Hematopoietic multipotent progenitor cell (in vitro differentiated cells): ENCODE measurements around the gene DYNC2I2. TPM values are rescaled to one million over a fixed set of nuclear protein-coding genes. Genes with fewer than 3 reads are reported as not detected.
"Not testable (repeated sequence)": the region's sequence is repeated elsewhere in the genome, so short reads cannot be mapped to it uniquely, and the experiment has no call there.

Source experiments
- DNase-seq, 3 donors: peaks; one replicate each; pipeline ENCODE4 v3.0.0-alpha.2; 2011 to 2015; ENCODE audit warnings: low read depth in 2 of 3, low spot score in 2 of 3
- total RNA-seq: library from RNA; depleted of rRNA; stranded (reverse); fragments of >200 nt; gene quantifications from one replicate; pipeline ENCODE4 v1.2.3, GENCODE V29; 2012

DYNC2I2 gene
- total RNA-seq, 1 donor = 67.6 TPM

GRCh38 chr9:128687453-128687852, 30.8 kb upstream of the DYNC2I2 start:
- DNase-seq = no peak

GRCh38 chr9:128685636-128686489, 29.2 kb upstream of the DYNC2I2 start:
- peak in 2 of 3 donors; percentile 65 to 75 for DNase-seq

- peak in 2 of 3 donors; percentile 68 to 69 for DNase-seq
Measured at GRCh38 chr9:128684325-128685199, 27.9 kb upstream of the DYNC2I2 start.

- DNase-seq = no peak
Measured at GRCh38 chr9:128684065-128684324, 27.3 kb upstream of the DYNC2I2 start.

- peak in 2 of 3 donors; percentile 65 to 68 for DNase-seq
Measured at GRCh38 chr9:128683340-128684064, 26.9 kb upstream of the DYNC2I2 start.

- DNase-seq = no peak
Measured at GRCh38 chr9:128677794-128678193, 21.1 kb upstream of the DYNC2I2 start.

GRCh38 chr9:128675382-128675781, 18.7 kb upstream of the DYNC2I2 start:
- no peak for DNase-seq

- DNase-seq = no peak
Measured at GRCh38 chr9:128669786-128670185, 13.1 kb upstream of the DYNC2I2 start.

GRCh38 chr9:128666481-128666941, 9.9 kb upstream of the DYNC2I2 start:
- not testable (repeated sequence) for DNase-seq

GRCh38 chr9:128657796-128658195, 1.1 kb upstream of the DYNC2I2 start:
- DNase-seq = no peak

- DNase-seq = no peak
Measured at GRCh38 chr9:128657344-128657704, 677 bp upstream of the DYNC2I2 start.

GRCh38 chr9:128654481-128654880, 2.2 kb downstream of the DYNC2I2 start:
- DNase-seq = no peak

GRCh38 chr9:128653908-128654307, 2.7 kb downstream of the DYNC2I2 start:
- no peak for DNase-seq

GRCh38 chr9:128651798-128652197, 4.8 kb downstream of the DYNC2I2 start:
- no peak for DNase-seq

- peak in 2 of 3 donors; percentile 54 to 71 for DNase-seq
Measured at GRCh38 chr9:128648206-128648605, 8.4 kb downstream of the DYNC2I2 start.

- DNase-seq = no peak
Measured at GRCh38 chr9:128643519-128644300, 12.9 kb downstream of the DYNC2I2 start.

GRCh38 chr9:128642675-128643245, 13.9 kb downstream of the DYNC2I2 start:
- no peak for DNase-seq

GRCh38 chr9:128640603-128641002, 16.0 kb downstream of the DYNC2I2 start:
- no peak for DNase-seq

- DNase-seq = no peak
Measured at GRCh38 chr9:128638580-128638979, 18.1 kb downstream of the DYNC2I2 start.

GRCh38 chr9:128637656-128638055, 19.0 kb downstream of the DYNC2I2 start:
- DNase-seq = no peak
